Measurements from ENCODE around the gene RFT1. TPM values are rescaled to one million over a fixed set of nuclear protein-coding genes. Genes with fewer than 3 reads are reported as not detected.
A peak's percentile ranks its signal among the peaks of the same experiment; 100 is the strongest.

The RFT1 gene
- total and polyA plus RNA-seq, 2 of the 13 experiments (the other 11 are each of a cell fraction or from before 2014, with no cell fraction given): 23.2 to 37.0 TPM

DNA sequence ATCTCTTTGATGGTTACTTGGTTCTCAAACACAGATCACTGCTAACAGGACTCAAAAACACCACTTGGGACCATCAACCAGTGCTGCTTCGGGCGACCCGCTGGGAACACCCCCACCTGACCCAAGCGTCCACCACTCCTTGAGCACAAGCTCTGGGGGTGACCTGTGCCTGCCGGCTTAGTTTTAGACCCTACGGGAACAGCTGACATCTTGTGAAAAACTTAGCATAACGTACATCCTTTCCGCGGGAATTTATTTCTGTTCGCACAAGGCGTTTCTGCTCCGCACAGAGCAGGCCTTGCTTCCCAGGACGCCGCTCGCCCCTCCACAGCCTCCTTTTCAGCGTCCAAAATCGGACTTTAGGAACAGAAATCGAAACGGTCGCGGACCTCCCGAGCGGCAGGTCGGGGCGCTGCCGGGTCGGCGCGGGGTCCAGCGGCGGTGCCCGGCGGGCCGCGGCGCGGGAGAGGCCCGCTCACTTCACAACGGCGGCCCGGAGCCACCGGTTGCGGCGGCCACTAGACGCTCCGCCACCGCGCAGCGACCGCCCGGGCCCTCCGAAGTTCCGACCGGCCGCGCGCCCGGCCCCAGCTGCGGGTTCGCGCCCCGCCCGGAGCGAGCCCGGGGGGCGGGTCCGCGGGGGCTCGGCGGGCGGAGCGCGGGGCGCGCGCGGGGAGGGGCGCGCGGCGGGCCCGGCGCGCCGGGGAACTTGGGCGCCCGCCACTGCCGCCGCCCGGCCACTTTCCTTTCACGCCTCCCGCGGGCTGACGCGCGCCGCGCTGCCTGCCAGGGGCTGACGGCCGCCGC lies 85.3 kb downstream of the RFT1 start:
- Histone ChIP-seq H3K27ac (ENCODE audit: extremely low read length, insufficient read depth, low read length) (peak overlapping the region; percentile 62), H4K20me1 (ENCODE audit: insufficient read depth, low read length) (peaks cover 12% of the 10 kb centered on the region), H3K9ac (ENCODE audit: insufficient read depth, low read depth, low read length) (peak overlapping the region; percentile 76), H3K27me3 (ENCODE audit: control insufficient read depth in 1 of 2, insufficient read depth in 2 of 2, low read length in 2 of 2) (no peaks in the 10 kb centered on the region; a peak in 1 of 5 replicates), H3K9me3 (ENCODE audit: low read length) (no peaks in the 10 kb centered on the region), H3K4me2 (ENCODE audit: low read depth, low read length) (peak overlapping the region; percentile 90), H3K4me1 (ENCODE audit: insufficient read depth, low read length) (peaks cover 56% of the 10 kb centered on the region), H3K4me3 (replicated peaks in 1 of 3; ENCODE audit: insufficient read depth in 1 of 3, low read depth in 2 of 3, low read length in 3 of 3) (peak overlapping the region; percentile 75 to 91 (median 90)), H3K36me3 (replicated peaks in 1 of 2; ENCODE audit: control insufficient read depth in 1 of 2, insufficient read depth in 2 of 2, low read length in 2 of 2) (no peaks in the 10 kb centered on the region), H2AFZ (ENCODE audit: low read length) (no peak overlapping the region), H3K79me2 (ENCODE audit: insufficient read depth, low read length) (peaks cover 42% of the 10 kb centered on the region)
- intact Hi-C loops (cut with micrococcal nuclease; ENCODE audit: unreplicated experiment) (loop anchor here (5.0 kb wide), 1 partner anchor 43 kb away; no protein-coding TSS in a partner anchor), in situ Hi-C loops (cut with HindIII; ENCODE audit: extremely low pct_ligation_motif_present, low pct_unique_long_range_greater_than_20kb) (no loop called here)
- CTCF ChIA-PET (ENCODE audit: low intra/inter-chr PET ratio, low total read pairs): no interaction called here
- no peak for FAIRE-seq
- no peak for DNase-seq (ENCODE audit: low spot score)
- POLR2A ChIA-PET: interaction anchor here (0.9 to 1.4 kb wide), 3 partner anchors 10 to 35 kb away, joined by 3 to 5 read pairs (median 4); no protein-coding TSS in a partner anchor
- peak; percentile 61 for ATAC-seq
- 0% methylated on average over 18 of the region's 101 CpGs for WGBS (ENCODE audit: low lambda C conversion rate)
- no TSS peak for BruUV-seq (replicated peaks)
- TF ChIP-seq NRL (CRISPR knock-in tag; IDR thresholded peaks at IDR 0.05; ENCODE audit: borderline replicate concordance): 0 out of 2 replicates have a peak, but pooled peaks have one; percentile 46
- TF ChIP-seq SAP130 (CRISPR knock-in tag; IDR thresholded peaks at IDR 0.05; ENCODE audit: low read depth): peak; percentile 31; the same call in 1 of the 2 replicates
- TF ChIP-seq ZNF292 (CRISPR knock-in tag; IDR thresholded peaks at IDR 0.05; ENCODE audit: borderline replicate concordance, low read depth): peak; percentile 53; the same call in 1 of the 2 replicates
- 0 out of 2 replicates have a peak, but pooled peaks have one; percentile 15 for TF ChIP-seq CAMTA2 (CRISPR knock-in tag; IDR thresholded peaks at IDR 0.05; ENCODE audit: borderline replicate concordance)
- no peak for TF ChIP-seq HMG20A (CRISPR knock-in tag; IDR thresholded peaks at IDR 0.05; ENCODE audit: borderline replicate concordance)
- no peak for TF ChIP-seq GABPB1 (CRISPR knock-in tag; IDR thresholded peaks at IDR 0.05)
- 0 out of 2 replicates have a peak, but pooled peaks have one; percentile 19 for TF ChIP-seq ZNF784 (CRISPR knock-in tag; IDR thresholded peaks at IDR 0.05; ENCODE audit: borderline replicate concordance)
- TF ChIP-seq, protein P1, sequence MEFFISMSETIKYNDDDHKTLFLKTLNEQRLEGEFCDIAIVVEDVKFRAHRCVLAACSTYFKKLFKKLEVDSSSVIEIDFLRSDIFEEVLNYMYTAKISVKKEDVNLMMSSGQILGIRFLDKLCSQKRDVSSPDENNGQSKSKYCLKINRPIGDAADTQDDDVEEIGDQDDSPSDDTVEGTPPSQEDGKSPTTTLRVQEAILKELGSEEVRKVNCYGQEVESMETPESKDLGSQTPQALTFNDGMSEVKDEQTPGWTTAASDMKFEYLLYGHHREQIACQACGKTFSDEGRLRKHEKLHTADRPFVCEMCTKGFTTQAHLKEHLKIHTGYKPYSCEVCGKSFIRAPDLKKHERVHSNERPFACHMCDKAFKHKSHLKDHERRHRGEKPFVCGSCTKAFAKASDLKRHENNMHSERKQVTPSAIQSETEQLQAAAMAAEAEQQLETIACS (CRISPR knock-in tag; IDR thresholded peaks at IDR 0.05): peak; percentile 46; the same call in 1 of the 2 replicates
- TF ChIP-seq KDM1A (CRISPR knock-in tag; IDR thresholded peaks at IDR 0.05): no peak
- no peak for TF ChIP-seq SRSF9 (IDR thresholded peaks at IDR 0.05; ENCODE audit: borderline replicate concordance, insufficient read depth, low read depth, low read length, poor library complexity, severe bottlenecking)
- TF ChIP-seq, protein P2, sequence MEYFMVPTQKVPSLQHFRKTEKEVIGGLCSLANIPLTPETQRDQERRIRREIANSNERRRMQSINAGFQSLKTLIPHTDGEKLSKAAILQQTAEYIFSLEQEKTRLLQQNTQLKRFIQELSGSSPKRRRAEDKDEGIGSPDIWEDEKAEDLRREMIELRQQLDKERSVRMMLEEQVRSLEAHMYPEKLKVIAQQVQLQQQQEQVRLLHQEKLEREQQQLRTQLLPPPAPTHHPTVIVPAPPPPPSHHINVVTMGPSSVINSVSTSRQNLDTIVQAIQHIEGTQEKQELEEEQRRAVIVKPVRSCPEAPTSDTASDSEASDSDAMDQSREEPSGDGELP (IDR thresholded peaks at IDR 0.05; ENCODE audit: borderline replicate concordance, low read depth): 0 out of 2 replicates have a peak, but pooled peaks have one; percentile 20
- no peak for TF ChIP-seq FOXO1 (CRISPR knock-in tag; IDR thresholded peaks at IDR 0.05)
- peak; percentile 33; the same call in 1 of the 2 replicates for TF ChIP-seq SRY (CRISPR knock-in tag; IDR thresholded peaks at IDR 0.05)
- peak; percentile 41; the same call in 1 of the 2 replicates for TF ChIP-seq ZNF329 (CRISPR knock-in tag; IDR thresholded peaks at IDR 0.05; ENCODE audit: low read depth)
- TF ChIP-seq, protein P3, sequence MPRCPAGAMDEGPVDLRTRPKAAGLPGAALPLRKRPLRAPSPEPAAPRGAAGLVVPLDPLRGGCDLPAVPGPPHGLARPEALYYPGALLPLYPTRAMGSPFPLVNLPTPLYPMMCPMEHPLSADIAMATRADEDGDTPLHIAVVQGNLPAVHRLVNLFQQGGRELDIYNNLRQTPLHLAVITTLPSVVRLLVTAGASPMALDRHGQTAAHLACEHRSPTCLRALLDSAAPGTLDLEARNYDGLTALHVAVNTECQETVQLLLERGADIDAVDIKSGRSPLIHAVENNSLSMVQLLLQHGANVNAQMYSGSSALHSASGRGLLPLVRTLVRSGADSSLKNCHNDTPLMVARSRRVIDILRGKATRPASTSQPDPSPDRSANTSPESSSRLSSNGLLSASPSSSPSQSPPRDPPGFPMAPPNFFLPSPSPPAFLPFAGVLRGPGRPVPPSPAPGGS (CRISPR knock-in tag; IDR thresholded peaks at IDR 0.05): 0 out of 2 replicates have a peak, but pooled peaks have one; percentile 51
- TF ChIP-seq ZNF335 (CRISPR knock-in tag; IDR thresholded peaks at IDR 0.05): 0 out of 2 replicates have a peak, but pooled peaks have one; percentile 24
- TF ChIP-seq TFDP2 (CRISPR knock-in tag; IDR thresholded peaks at IDR 0.05): 0 out of 2 replicates have a peak, but pooled peaks have one; percentile 19
